ENCODE data around the gene TRMT2A.

TRMT2A gene

GRCh38 chr22:20145832-20146223, 28.8 kb upstream of the TRMT2A start:
- no peak overlapping the region for H3K9ac ChIP-seq
- H3K4me3 ChIP-seq (ENCODE audit: low read depth, low read length) = no peak overlapping the region
- no peak overlapping the region for H3K4me2 ChIP-seq (ENCODE audit: low read length)
- no peak overlapping the region for H3K27ac ChIP-seq
- no peak overlapping the region for H2AFZ ChIP-seq
- no peaks in the 10 kb centered on the region for H3K4me1 ChIP-seq
- no peaks in the 10 kb centered on the region for H3K9me3 ChIP-seq (ENCODE audit: control insufficient read depth, low read length)
- H3K79me2 ChIP-seq = no peaks in the 10 kb centered on the region
- no peaks in the 10 kb centered on the region for H3K27me3 ChIP-seq (ENCODE audit: control insufficient read depth, insufficient read depth, low read length)
- H3K36me3 ChIP-seq (ENCODE audit: control insufficient read depth, insufficient read depth, low read length) = no peaks in the 10 kb centered on the region
- no peak for TF ChIP-seq CTCF (IDR thresholded peaks at IDR 0.05)

- Histone ChIP-seq H2AFZ (no peak overlapping the region), H3K4me2 (ENCODE audit: low read length) (no peak overlapping the region), H3K36me3 (ENCODE audit: control insufficient read depth, insufficient read depth, low read length) (no peaks in the 10 kb centered on the region), H3K4me3 (ENCODE audit: low read depth, low read length) (no peak overlapping the region), H3K9me3 (ENCODE audit: control insufficient read depth, low read length) (no peaks in the 10 kb centered on the region), H3K79me2 (no peaks in the 10 kb centered on the region), H3K27me3 (ENCODE audit: control insufficient read depth, insufficient read depth, low read length) (no peaks in the 10 kb centered on the region), H3K4me1 (no peaks in the 10 kb centered on the region), H3K27ac (no peak overlapping the region), H3K9ac (no peak overlapping the region)
- no peak for TF ChIP-seq CTCF (IDR thresholded peaks at IDR 0.05)
Measured at GRCh38 chr22:20145206-20145831, 28.3 kb upstream of the TRMT2A start.

DNA sequence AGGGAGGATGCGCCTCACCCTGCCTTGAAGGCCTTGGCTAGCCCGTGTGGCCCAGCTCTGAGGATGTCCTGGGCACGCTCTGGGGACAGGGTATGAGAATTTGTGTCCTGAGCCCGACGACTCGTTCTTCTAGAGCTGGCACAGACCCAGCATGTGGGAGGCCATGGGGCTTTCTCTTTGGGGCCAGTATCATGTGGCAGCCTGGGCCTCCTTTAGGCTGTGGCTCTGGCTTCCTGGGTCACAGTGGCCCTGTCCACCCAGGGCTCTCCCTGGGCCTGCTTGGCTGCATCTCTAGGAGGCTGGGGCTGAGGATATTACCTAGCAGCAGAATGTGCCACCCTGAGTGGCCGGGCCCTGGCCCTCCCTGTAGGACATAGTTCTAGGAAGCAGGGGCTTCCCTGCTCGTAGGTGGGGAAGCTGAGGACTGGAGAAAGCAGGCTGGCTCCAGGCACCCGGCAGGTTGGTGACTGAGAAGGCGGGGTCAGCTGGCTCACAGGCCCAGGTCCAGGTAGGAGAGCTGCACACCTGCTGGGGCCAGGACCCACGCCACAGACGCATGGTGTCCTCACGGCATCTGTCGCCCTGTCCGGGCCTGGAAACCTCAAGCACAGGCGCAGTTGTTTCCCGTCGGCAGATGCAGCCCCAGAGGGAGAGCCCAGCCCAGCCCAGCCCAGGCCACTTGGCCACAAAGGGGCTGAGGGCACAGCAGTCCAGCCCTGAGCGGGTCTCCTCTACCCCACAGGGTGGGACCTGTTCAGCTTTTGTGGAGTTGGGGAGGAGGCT, 27.0 kb upstream of the TRMT2A start:
- Histone ChIP-seq H3K4me2 (ENCODE audit: low read length) (no peak overlapping the region), H2AFZ (no peak overlapping the region), H3K27ac (no peak overlapping the region), H3K79me2 (no peaks in the 10 kb centered on the region), H3K4me3 (ENCODE audit: low read depth, low read length) (no peak overlapping the region), H3K4me1 (no peaks in the 10 kb centered on the region), H3K27me3 (ENCODE audit: control insufficient read depth, insufficient read depth, low read length) (no peaks in the 10 kb centered on the region), H3K9me3 (ENCODE audit: control insufficient read depth, low read length) (no peaks in the 10 kb centered on the region), H3K36me3 (ENCODE audit: control insufficient read depth, insufficient read depth, low read length) (no peaks in the 10 kb centered on the region), H3K9ac (no peak overlapping the region)
- no peak for TF ChIP-seq CTCF (IDR thresholded peaks at IDR 0.05)

GRCh38 chr22:20142711-20143621, 25.9 kb upstream of the TRMT2A start:
- Histone ChIP-seq H3K36me3 (ENCODE audit: control insufficient read depth, insufficient read depth, low read length) (no peaks in the 10 kb centered on the region), H3K9me3 (ENCODE audit: control insufficient read depth, low read length) (no peaks in the 10 kb centered on the region), H3K4me2 (ENCODE audit: low read length) (no peak overlapping the region), H3K4me3 (ENCODE audit: low read depth, low read length) (no peak overlapping the region), H3K4me1 (no peaks in the 10 kb centered on the region), H3K9ac (no peak overlapping the region), H2AFZ (no peak overlapping the region), H3K79me2 (no peaks in the 10 kb centered on the region), H3K27ac (no peak overlapping the region), H3K27me3 (ENCODE audit: control insufficient read depth, insufficient read depth, low read length) (no peaks in the 10 kb centered on the region)
- TF ChIP-seq CTCF (IDR thresholded peaks at IDR 0.05) = no peak

Data from parathyroid adenoma (tissue), 2 donors.